ENCODE results near the gene TAAR2.
A peak's percentile ranks its signal among the peaks of the same experiment; 100 is the strongest.
"Not testable (repeated sequence)": the region's sequence is repeated elsewhere in the genome, so short reads cannot be mapped to it uniquely, and the experiment has no call there.

The TAAR2 gene

GRCh38 chr6:132624175-132624574 is at the start of gene TAAR2:
Gene TAAR2 (minus strand): TSS chr6:132624275. CDS start chr6:132624275, 0 bp downstream.
- DNase-seq (ENCODE audit: low read depth): no peak

DNA sequence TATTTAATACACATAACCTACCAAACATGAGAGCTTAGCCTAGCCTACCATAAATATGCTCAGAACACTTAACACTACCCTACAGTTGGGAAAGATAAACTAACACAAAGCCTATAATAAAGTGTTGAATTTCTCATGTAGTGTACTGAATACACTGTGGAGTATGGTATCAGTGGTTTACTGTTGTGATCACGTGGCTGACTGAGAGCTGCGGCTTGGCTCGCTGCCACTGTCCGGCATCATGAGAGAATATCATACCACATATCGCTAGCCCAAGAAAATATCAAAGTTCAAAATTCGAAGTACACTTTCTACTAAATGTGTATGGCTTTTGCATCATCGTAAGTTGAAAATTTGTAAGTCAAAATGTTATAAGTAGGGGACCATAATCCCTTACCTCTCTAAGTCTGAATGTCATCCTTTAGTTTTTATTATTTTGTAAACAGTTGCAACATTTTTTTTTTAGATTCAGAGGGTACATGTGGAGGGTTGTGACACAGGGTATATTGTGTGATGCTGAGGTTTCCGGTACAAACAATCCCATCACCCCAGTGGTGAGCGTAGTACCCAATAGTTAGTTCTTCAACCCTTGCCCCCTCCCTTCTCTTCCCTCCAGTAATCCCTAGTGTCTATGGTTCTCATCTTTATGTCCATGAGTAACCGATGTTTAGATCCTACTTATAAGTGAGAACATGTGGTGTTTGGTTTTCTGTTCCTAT is 49.5 kb upstream of the TAAR2 start:
- no peak for DNase-seq (ENCODE audit: low read depth)

DNA sequence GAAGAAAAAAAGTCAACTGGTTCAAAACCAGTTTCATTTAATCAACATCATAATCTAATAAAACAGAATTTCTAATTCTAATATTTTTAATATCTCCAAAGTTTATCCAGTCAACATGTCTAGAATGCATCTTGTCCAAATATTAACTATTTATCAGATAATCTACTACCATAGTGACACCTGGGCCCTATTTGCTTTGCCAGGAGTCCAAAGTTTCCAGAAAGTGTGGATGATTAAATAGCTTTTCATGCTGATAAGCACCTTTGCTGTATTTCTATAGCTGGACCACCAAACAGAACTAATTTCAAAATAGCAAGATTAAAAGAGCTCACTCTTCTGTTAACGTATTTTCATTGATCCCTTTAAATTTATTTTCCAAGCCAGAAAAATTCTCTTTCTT is 47.2 kb upstream of the TAAR2 start:
- DNase-seq (ENCODE audit: low read depth): no peak

- DNase-seq (ENCODE audit: low read depth): no peak
These were observed 45.7 kb upstream of the TAAR2 start for GRCh38 chr6:132669690-132670291.

DNA sequence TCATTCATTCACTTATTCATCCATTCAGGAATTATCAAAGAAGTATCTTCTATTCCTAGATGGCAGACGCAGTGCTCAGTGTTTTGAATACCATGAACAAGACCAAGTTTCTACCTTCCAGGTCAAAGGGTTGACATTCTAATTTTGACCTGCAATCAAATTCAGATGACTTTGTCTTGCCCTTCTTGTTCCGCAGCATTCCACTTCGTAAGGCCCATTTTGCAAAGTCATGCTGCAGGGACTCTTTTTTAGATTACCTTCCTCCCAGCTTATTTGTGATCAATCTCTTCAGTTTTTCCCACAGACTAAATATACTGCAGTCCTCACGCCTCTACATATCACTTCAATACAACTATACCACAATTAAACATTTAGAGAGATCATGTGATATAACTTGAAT is 42.0 kb upstream of the TAAR2 start:
- DNase-seq (ENCODE audit: low read depth): no peak

GRCh38 chr6:132664309-132665034 is 40.4 kb upstream of the TAAR2 start:
- no peak for DNase-seq (ENCODE audit: low read depth)

DNA sequence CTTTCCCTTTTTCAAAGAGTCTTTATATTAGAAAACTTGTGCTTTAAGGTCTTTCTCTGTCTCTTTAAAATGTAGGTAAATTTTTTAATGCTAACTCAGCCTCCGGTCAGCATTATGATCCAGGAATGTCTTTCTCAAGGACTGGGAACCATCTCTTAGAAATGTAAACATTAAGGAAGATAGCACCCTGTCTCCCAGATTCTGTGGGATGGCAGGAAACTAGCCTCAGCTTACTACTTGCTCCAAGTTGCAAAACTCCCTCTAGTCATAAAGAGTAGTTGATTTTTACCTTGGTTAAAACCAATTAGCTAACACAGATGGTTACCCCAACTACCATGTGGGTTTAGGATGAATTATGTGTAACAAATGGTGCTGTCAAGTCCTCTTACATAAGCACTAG is 39.6 kb upstream of the TAAR2 start:
- DNase-seq (ENCODE audit: low read depth): no peak

GRCh38 chr6:132661906-132662305 is 37.8 kb upstream of the TAAR2 start:
- no peak for DNase-seq (ENCODE audit: low read depth)

DNA sequence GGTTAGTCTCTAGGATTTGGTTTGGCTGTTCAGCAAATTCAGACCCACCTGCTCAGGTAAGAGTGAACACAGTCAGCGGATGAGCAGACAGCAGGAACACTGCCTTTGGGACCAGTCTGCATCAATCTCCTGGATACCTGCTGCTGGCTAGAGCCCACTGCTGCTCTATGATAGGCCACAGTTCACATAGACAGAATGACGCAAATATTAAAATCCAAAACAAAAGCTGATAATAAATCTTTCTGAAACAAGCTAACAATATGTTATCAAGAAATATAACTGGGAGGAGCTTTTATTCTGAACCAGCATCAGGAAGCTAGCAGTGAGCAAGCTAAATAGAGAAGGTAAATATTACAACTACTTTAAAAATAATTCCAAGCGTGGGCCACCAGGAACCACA is 35.0 kb upstream of the TAAR2 start, which contains the start of gene TAAR1:
Gene TAAR1 (minus strand): TSS at position 101 of the 400 bp plus-strand sequence. CDS start 13,179 bp downstream, outside the sequence.
- no peak for DNase-seq (ENCODE audit: low read depth)

GRCh38 chr6:132651062-132651461 is 27.0 kb upstream of the TAAR2 start:
- DNase-seq (ENCODE audit: low read depth): no peak

- DNase-seq (ENCODE audit: low read depth): no peak
These were observed 26.4 kb upstream of the TAAR2 start for GRCh38 chr6:132650429-132650828.

GRCh38 chr6:132648828-132649227 is 24.8 kb upstream of the TAAR2 start:
- no peak for DNase-seq (ENCODE audit: low read depth)

DNA sequence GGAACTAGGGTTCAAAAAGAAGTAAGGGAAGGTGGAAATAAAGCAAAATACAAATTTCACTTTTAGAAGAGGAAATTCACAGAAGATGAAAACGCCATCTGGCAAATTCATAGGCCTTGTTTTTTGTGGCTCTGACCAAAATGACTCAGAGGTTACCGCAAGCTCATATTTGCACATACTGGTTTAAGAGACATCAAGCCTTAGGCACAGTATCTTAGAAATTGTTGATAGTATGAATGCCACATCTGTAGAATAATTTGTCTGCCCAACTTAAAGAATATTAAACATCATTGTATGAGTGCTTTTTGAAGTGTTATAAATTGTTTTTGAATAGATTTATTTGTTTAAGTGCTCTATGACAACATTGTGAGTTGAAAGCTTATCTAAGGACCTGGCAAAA is 24.3 kb upstream of the TAAR2 start:
- DNase-seq (ENCODE audit: low read depth): peak; percentile 55

DNA sequence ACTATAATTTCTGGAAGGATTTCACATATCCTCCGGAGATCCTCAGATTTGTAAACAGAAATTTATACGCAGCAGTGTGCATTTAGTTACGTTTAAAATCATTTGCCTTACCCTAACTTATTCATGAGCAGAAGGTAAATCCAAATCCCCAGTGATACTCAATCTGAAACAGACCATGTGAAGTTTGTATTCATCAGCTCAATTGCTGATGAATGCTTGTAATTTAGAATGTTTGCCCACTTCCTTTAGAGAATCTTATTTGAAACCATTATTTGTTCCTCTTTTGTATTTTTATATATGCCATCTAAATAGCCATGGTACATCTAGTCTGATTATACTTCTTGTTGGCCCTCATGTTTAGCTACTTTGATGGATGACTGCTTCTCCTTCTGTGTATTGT is 19.5 kb upstream of the TAAR2 start:
- DNase-seq (ENCODE audit: low read depth): no peak

GRCh38 chr6:132637135-132637534 is 13.1 kb upstream of the TAAR2 start:
- DNase-seq (ENCODE audit: low read depth): not testable (repeated sequence)

GRCh38 chr6:132635906-132636305 is 11.8 kb upstream of the TAAR2 start:
- not testable (repeated sequence) for DNase-seq (ENCODE audit: low read depth)

DNA sequence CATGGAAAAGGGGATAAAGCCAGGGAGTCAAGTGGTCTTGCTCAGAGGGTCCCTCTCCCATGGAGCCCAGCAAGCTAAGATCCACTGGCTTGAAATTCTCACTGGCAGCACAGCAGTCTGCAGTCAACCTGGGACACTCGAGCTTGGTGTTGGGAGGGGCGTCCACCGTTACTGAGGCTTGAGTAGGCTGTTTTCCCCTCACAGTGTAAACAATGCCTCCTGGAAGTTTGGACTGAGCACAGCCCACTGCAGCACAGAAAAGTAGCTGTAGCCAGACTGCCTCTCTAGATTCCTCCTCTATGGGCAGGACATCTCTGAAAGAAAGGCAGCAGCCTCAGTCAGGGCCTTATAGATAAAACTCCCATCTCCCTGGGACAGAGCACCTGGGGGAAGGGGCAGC is 11.2 kb upstream of the TAAR2 start:
- not testable (repeated sequence) for DNase-seq (ENCODE audit: low read depth)

DNA sequence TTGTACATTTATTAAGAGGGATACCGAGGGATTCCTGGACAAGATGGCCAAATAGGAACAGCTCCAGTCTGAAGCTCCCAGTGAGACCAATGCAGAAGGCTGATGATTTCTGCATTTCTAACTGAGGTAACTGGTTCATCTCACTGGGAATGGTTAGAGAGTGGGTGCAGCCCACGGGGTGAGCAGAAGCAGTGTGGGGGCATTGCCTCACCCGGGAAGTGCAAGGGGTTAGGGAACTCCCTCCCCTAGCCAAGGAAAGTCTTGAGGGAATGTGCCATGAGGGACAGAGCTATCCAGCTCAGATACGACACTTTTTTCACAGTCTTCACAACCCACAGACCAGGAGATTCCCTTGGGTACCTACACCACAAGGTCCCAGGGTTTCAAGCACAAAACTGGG is 10.7 kb upstream of the TAAR2 start:
- no peak for DNase-seq (ENCODE audit: low read depth)

GRCh38 chr6:132633362-132633761 is 9.3 kb upstream of the TAAR2 start:
- DNase-seq (ENCODE audit: low read depth): no peak

- DNase-seq (ENCODE audit: low read depth): no peak
These were observed 799 bp downstream of the TAAR2 start for GRCh38 chr6:132623106-132623845.

- no peak for DNase-seq (ENCODE audit: low read depth)
These were observed 7.4 kb downstream of the TAAR2 start for GRCh38 chr6:132616677-132617076.

DNA sequence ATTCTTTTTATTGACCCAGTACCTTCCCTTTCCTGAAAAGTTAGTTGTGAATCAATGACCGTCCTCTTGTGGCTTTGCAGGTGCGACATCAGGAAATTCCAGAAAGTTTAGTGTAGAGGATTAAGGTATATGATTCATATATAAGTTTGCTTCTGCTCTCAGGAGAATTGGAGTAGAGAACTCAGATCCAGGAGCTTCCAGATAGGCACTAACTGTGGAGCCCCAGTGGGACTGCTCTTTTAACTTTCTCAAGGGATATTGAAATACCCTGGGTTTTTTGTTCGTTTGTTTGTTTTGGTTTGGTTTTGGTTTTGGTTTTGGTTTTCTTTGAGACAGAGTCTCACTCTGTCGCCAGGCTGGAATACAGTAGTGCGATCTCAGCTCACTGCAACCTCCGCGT is 9.5 kb downstream of the TAAR2 start:
- no peak for DNase-seq (ENCODE audit: low read depth)

Measured in non-pigmented ciliary epithelial cell (primary cell).